Lower lobe of right lung (tissue), 2 donors: ENCODE data around the gene RASSF10. TPM values are rescaled to one million over a fixed set of nuclear protein-coding genes. Genes with fewer than 3 reads are reported as not detected.
A peak's percentile ranks its signal among the peaks of the same experiment; 100 is the strongest.

Source experiments
- ATAC-seq, 2 donors: fragments of 200-7000 bp; cut with Tn5 transposase; one replicate each; pipeline ENCODE4 v1.9.1; 2020 to 2022; ENCODE audit warnings: mild to moderate bottlenecking in 2 of 2, moderate library complexity in 2 of 2
- DNase-seq: peaks from one replicate; pipeline ENCODE4 v3.0.0-alpha.2; 2020
- H3K27ac ChIP-seq: fragments of 200-600 bp; one replicate; pipeline ENCODE4 v1.8.0; 2022
- H3K27me3 ChIP-seq: fragments of 200-600 bp; one replicate; pipeline ENCODE4 v1.8.0; 2022; ENCODE audit warnings: low read depth
- H3K36me3 ChIP-seq: fragments of 200-600 bp; one replicate; pipeline ENCODE4 v1.8.0; 2022; ENCODE audit warnings: mild to moderate bottlenecking
- H3K4me1 ChIP-seq: fragments of 200-600 bp; one replicate; pipeline ENCODE4 v1.8.0; 2022
- H3K4me3 ChIP-seq: fragments of 200-600 bp; one replicate; pipeline ENCODE4 v1.8.0; 2022; ENCODE audit warnings: mild to moderate bottlenecking
- H3K9me3 ChIP-seq: fragments of 200-600 bp; one replicate; pipeline ENCODE4 v1.8.0; 2022
- intact Hi-C: fragments of 100-400 bp; cut with DNase I; formaldehyde crosslinking; loops from one replicate; pipeline ENCODE4 v1.11.0; 2022
- total RNA-seq: library from RNA; stranded (reverse); fragmentation: NEBNext Ultra II Directional; extraction: Animal tissue kit (Norgen Biotek cat#: 25700); gene quantifications from one replicate; pipeline ENCODE4 v1.2.1, GENCODE V29; 2021
- TF ChIP-seq, protein P1 (sequence below): fragments of 200-600 bp; IDR thresholded peaks from one replicate; pipeline ENCODE4 v1.8.0; 2022; ENCODE audit warnings: antibody characterized with exemption, mild to moderate bottlenecking
- donor health status: DM: no; HTN: yes; CAD: no; lungs with severe emphysema.

The RASSF10 gene
- total RNA-seq, 1 donor from 2014 or later: 4.3 TPM

DNA sequence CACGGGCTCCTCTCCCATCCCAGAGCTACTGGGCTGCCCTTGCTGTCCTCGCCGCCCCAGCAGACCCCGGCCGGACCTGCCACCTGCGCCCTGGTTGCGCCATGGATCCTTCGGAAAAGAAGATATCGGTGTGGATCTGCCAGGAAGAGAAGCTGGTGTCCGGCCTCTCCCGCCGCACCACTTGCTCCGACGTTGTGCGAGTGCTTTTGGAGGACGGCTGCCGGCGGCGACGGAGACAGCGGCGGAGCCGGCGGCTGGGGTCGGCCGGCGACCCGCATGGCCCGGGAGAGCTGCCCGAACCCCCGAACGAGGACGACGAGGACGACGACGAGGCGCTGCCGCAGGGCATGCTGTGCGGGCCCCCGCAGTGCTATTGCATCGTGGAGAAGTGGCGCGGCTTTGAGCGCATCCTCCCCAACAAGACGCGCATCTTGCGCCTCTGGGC lies 382 bp downstream of the RASSF10 start:
- ATAC-seq (no peak), DNase-seq (no peak)
- Histone ChIP-seq H3K27me3 (peaks cover 81% of the 10 kb centered on the region), H3K4me3 (peak overlapping the region; percentile 51), H3K27ac (peak overlapping the region; percentile 56), H3K4me1 (peaks cover 26% of the 10 kb centered on the region), H3K9me3 (no peaks in the 10 kb centered on the region), H3K36me3 (no peaks in the 10 kb centered on the region)
- intact Hi-C loops: no loop called here
- TF ChIP-seq, protein P1, sequence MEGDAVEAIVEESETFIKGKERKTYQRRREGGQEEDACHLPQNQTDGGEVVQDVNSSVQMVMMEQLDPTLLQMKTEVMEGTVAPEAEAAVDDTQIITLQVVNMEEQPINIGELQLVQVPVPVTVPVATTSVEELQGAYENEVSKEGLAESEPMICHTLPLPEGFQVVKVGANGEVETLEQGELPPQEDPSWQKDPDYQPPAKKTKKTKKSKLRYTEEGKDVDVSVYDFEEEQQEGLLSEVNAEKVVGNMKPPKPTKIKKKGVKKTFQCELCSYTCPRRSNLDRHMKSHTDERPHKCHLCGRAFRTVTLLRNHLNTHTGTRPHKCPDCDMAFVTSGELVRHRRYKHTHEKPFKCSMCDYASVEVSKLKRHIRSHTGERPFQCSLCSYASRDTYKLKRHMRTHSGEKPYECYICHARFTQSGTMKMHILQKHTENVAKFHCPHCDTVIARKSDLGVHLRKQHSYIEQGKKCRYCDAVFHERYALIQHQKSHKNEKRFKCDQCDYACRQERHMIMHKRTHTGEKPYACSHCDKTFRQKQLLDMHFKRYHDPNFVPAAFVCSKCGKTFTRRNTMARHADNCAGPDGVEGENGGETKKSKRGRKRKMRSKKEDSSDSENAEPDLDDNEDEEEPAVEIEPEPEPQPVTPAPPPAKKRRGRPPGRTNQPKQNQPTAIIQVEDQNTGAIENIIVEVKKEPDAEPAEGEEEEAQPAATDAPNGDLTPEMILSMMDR: no peak

GRCh38 chr11:13009921-13010748 lies 1.0 kb downstream of the RASSF10 start:
- H3K4me3 ChIP-seq: peak overlapping the region; percentile 51
- H3K27me3 ChIP-seq: peaks cover 83% of the 10 kb centered on the region
- intact Hi-C loops: no loop called here
- DNase-seq (peak; percentile 52), ATAC-seq (peak; percentile 64)
- no peaks in the 10 kb centered on the region for H3K36me3 ChIP-seq
- TF ChIP-seq, protein P1: no peak
- no peaks in the 10 kb centered on the region for H3K9me3 ChIP-seq
- peaks cover 26% of the 10 kb centered on the region for H3K4me1 ChIP-seq
- peak overlapping the region; percentile 56 for H3K27ac ChIP-seq

DNA sequence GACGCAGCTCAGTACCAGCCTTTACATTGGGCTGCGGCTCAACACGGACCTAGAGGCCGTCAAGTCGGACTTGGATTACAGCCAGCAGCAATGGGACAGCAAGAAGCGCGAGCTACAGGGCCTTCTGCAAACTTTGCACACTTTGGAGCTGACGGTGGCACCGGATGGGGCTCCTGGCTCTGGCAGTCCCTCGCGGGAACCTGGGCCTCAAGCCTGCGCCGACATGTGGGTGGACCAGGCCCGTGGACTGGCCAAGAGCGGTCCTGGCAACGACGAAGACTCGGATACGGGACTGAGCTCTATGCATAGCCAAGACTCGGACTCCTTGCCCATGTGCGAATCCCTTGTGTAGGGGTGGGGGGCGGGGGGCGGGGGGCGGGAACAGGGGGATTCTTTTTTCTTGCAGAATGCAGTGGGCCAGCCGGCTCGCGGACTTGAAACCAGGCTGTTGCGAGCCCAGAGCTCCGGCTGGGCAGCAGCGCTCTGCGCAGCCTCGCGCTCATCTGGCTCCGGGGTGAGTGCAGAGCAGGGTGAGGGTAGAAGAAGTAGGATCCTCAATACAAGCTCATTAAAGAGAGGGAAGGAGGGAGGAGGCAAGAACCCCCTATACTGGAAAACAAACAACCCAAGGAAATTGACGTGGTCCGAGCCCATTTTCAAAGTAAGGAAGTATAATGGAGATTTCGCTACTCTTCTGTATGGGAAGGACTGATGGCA lies 1.8 kb downstream of the RASSF10 start:
- peaks cover 26% of the 10 kb centered on the region for H3K4me1 ChIP-seq
- H3K36me3 ChIP-seq: no peaks in the 10 kb centered on the region
- no peaks in the 10 kb centered on the region for H3K9me3 ChIP-seq
- peak overlapping the region; percentile 51 for H3K4me3 ChIP-seq
- peak overlapping the region; percentile 56 for H3K27ac ChIP-seq
- ATAC-seq (peak in 1 of 2 donors; percentile 26), DNase-seq (peak; percentile 57)
- TF ChIP-seq, protein P1: no peak
- H3K27me3 ChIP-seq: peaks cover 91% of the 10 kb centered on the region
- intact Hi-C loops: no loop called here

- Histone ChIP-seq H3K27ac (no peak overlapping the region), H3K4me3 (peak overlapping the region; percentile 34), H3K4me1 (peaks cover 26% of the 10 kb centered on the region), H3K36me3 (no peaks in the 10 kb centered on the region), H3K9me3 (no peaks in the 10 kb centered on the region), H3K27me3 (peaks cover 89% of the 10 kb centered on the region)
- intact Hi-C loops: no loop called here
- ATAC-seq: no peak
- TF ChIP-seq, protein P1: no peak
- no peak for DNase-seq
Observed at GRCh38 chr11:13011466-13012055, 2.4 kb downstream of the RASSF10 start.

GRCh38 chr11:13012056-13012661 lies 3.0 kb downstream of the RASSF10 start:
- Histone ChIP-seq H3K27ac (no peak overlapping the region), H3K4me3 (peak overlapping the region; percentile 34), H3K9me3 (no peaks in the 10 kb centered on the region), H3K27me3 (peaks cover 83% of the 10 kb centered on the region), H3K4me1 (peaks cover 26% of the 10 kb centered on the region), H3K36me3 (no peaks in the 10 kb centered on the region)
- ATAC-seq: no peak
- intact Hi-C loops: no loop called here
- TF ChIP-seq, protein P1: no peak
- no peak for DNase-seq
